AG09309 (cell line): ENCODE data around the gene BATF3.

ENCODE experiments used
- DNase-seq: peaks from one replicate; pipeline ENCODE4 v3.0.0-alpha.2; 2010; ENCODE audit warnings: low read depth
- H3K4me3 ChIP-seq: 2 replicates; pipeline ENCODE4 v1.5.1; 2011; ENCODE audit warnings: mild to moderate bottlenecking, low read depth, low read length, moderate library complexity; ENCODE audit not compliant: control insufficient read depth
- TF ChIP-seq, protein P1 (sequence below): IDR thresholded peaks from 2 replicates; pipeline ENCODE4 v1.5.1; 2011; ENCODE audit warnings: mild to moderate bottlenecking, low read depth, low read length, inconsistent platforms; ENCODE audit not compliant: insufficient read depth, control insufficient read depth; ENCODE audit errors: missing control alignments

BATF3 gene

DNA sequence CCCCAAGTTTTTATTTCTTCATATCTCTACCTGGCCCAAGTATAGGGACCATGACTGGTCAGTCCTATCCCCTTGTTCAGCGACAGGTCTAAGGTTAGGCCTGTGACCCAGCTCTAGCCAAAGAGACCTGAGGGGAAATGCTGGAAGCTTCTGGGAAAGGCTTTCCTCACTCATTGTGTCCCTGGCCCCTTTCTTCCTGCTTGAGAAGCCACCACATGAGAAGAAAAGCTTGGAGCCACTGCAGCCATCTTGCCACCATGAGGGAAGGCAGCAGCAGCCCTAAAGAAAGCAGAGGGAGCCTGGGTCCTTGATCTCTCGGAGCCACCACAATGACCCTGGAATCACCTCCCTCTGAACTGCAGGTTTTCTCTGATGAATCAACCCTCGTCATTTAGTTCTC, 47.7 kb downstream of the BATF3 start:
- DNase-seq: no peak
- TF ChIP-seq, protein P1, sequence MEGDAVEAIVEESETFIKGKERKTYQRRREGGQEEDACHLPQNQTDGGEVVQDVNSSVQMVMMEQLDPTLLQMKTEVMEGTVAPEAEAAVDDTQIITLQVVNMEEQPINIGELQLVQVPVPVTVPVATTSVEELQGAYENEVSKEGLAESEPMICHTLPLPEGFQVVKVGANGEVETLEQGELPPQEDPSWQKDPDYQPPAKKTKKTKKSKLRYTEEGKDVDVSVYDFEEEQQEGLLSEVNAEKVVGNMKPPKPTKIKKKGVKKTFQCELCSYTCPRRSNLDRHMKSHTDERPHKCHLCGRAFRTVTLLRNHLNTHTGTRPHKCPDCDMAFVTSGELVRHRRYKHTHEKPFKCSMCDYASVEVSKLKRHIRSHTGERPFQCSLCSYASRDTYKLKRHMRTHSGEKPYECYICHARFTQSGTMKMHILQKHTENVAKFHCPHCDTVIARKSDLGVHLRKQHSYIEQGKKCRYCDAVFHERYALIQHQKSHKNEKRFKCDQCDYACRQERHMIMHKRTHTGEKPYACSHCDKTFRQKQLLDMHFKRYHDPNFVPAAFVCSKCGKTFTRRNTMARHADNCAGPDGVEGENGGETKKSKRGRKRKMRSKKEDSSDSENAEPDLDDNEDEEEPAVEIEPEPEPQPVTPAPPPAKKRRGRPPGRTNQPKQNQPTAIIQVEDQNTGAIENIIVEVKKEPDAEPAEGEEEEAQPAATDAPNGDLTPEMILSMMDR: no peak
- no peak overlapping the region for H3K4me3 ChIP-seq

DNA sequence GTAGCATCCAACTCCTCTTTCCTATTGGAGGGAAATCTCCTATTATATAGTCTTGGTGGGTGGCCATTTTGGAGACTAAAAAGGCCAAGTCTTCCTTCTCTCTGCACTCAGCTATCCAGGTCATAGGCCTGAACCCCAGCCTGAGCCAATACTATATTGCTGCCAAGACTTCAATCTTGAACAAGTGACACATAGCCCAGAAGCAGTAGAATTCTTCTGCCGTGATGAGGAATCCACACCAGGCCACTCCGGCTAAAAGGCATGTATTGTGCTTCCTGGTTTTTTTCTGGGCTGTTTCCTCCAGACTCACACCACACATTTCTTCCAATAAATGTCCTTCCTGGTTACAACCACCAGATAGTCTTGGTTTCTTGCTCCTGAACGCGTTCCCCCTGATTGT, 48.1 kb downstream of the BATF3 start:
- DNase-seq: no peak
- H3K4me3 ChIP-seq: no peak overlapping the region
- TF ChIP-seq, protein P1: no peak

DNA sequence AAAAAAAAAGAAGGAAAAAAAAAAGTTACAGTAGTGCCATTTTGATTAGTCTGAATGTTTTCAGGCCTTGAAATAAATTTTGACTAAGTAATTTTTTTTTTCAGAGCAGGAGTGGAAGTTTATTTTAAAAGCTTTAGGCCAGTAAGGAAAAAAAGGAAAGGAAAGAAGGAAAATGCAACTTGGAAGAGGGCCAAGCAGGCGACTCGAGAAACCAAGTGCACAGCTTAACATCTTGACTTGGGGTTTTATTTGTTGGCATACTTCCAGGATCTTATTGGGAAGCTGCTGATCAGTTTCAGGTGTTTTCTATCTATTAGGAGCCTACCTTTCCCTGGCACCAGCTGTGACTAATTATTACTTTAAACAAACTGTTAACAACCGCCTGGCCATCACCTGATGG, 49.4 kb downstream of the BATF3 start:
- no peak overlapping the region for H3K4me3 ChIP-seq
- no peak for DNase-seq
- TF ChIP-seq, protein P1: no peak

DNA sequence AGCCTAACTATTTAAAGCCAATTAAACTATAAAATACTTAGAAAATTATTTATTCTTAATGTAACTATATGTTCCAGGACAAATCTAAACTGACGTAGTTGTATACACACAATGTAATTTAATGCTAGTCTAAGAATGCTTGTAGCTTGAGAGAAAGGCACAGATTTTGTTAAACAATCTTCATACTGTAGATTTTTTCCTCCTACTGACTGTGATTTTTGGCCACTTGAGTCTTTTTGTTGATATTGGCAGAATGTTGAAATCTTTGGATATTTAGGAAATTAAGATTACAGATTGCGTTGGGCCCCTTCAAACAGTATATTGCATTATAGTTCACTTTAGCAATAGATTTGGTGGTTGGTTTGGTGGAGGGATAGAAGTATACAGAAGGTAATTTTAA, 50.6 kb downstream of the BATF3 start:
- no peak for DNase-seq
- no peak overlapping the region for H3K4me3 ChIP-seq
- TF ChIP-seq, protein P1: no peak

DNA sequence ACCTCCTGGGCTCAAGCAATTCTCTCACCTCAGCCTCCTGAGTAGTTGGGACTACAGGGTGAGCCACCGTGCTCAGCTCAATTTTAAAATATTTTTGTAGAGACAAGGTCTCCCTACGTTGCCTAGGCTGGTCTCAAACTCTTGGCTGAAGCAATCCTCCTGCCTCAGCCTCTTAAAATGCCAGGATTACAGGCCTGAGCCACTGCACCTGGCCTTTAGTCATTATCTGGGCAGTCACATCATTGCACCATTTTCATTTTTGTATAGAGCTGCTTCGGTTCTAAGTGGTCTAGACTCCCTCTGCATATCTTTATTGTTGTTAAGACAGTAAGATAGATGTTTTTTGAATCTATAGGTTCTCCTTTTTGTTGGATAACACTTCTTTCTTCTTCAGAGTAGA, 51.2 kb downstream of the BATF3 start:
- TF ChIP-seq, protein P1: no peak

DNA sequence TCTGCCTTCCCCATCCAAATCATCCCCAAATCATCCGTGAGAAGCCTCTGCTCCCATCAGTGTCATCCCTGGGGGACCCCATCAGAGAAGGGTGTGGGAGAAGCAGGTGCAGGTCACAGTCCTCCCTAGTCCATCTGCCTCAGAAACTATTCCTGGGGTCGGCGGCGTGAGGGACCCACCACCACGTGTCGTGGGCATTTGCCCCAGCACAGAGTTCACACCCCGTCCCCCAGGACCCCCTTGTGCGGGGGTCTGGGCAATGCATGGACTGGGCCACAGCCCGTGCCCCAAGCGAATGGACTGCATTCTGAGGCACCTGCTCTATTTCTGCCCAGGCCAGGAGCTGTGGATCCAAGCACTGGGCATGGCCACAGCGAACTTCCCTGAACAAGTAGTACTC, 52.6 kb downstream of the BATF3 start:
- TF ChIP-seq, protein P1: no peak
- DNase-seq: no peak
- H3K4me3 ChIP-seq: no peak overlapping the region

More for the DNA sequence above, 51.2 kb downstream of the BATF3 start:
- no peak overlapping the region for H3K4me3 ChIP-seq
- no peak for DNase-seq

DNA sequence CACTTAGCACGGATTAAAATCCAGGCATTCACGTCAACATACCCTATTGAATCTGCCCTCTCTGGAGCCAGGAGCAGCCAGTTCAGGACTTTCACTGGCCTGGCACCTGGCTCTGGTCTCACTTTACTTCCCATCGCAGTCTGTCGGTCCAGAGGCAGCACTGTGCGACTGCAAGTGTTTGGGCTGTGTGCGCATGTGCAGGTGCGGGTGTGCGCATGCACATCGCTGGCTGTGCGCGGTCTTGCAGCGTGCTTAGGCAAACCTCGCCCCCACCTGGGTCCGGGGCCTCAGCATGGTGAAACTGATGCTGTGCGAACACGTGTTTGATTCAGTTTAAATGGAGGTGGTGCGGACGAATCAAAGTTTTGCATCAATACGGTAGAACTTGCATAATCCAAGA, 53.1 kb downstream of the BATF3 start:
- DNase-seq: no peak
- TF ChIP-seq, protein P1: no peak
- H3K4me3 ChIP-seq: no peak overlapping the region
